Dedifferentiated amniotic fluid mesenchymal stem cell (primary cell): Measurements from ENCODE around the gene PTPRF.
"Not testable (repeated sequence)": the region's sequence is repeated elsewhere in the genome, so short reads cannot be mapped to it uniquely, and the experiment has no call there.

Experiments
- DNase-seq: peaks from one replicate; pipeline ENCODE4 v3.0.0-alpha.2; 2016; ENCODE audit errors: extremely low spot score

The PTPRF gene

DNA sequence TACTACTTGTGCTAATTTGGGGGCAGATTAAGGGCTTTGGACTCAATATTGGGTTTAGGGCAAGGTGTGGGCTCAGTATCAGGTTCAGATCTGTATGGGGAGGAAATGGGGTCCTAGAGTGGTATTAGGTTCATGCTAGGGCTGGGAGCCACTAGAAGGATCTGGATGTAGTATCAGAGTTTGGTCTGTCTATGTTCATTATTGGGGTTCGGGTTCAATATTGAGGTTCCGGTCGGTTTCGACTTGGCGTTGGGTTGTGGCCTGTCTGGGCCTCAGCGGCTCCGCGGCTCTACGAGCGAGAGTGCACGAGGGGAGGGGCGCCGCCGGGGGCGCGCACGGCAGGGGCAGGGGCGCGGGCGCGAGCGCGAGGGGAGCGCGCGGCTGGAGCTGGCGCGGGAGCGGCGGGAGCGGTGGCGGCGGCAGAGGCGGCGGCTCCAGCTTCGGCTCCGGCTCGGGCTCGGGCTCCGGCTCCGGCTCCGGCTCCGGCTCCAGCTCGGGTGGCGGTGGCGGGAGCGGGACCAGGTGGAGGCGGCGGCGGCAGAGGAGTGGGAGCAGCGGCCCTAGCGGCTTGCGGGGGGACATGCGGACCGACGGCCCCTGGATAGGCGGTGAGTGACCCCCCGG lies at the start of gene PTPRF:
TSS of gene PTPRF (plus strand) at position 401 of the 624 bp plus-strand sequence. CDS start 14,193 bp downstream, outside the sequence.
- peak; percentile 51 for DNase-seq

DNA sequence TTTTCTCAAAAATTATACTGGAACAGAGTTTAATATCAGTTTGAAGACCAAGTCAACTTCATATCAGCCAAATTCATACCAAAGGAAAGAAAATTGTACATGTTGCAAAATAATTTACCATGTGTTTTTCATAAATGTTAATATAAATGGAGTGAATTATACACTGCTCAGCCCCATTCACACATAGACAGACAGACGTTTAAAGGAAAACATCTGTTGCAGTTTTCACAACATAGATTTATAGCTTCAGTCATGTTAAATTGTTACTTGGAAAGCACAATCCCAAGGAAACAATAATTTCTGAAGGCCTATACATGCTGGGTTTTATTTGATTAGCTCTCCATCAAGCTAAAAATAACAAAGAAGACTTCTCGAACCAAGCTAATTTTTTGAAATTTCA lies 49.2 kb upstream of the PTPRF start:
- no peak for DNase-seq

DNA sequence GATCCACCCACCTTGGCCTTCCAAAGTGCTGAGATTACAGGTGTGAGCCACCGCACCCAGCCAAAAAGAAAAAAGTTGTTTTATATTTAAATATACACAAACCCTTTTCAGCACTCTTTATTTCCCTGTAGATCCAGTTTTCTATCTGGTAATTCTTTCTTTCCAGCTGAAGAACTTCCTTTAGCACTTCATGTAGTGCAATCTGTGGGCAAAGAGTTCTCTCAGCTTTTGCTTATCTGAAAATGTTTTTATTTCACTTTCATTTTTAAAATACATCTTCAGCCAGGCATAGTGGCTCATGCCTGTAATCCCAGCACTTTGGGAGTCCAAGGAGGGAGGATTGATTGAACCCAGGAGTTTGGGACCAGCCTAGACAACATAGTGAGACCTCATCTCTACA lies 48.5 kb upstream of the PTPRF start:
- no peak for DNase-seq

GRCh38 chr1:43484367-43484766 lies 46.3 kb upstream of the PTPRF start:
- DNase-seq = no peak

DNA sequence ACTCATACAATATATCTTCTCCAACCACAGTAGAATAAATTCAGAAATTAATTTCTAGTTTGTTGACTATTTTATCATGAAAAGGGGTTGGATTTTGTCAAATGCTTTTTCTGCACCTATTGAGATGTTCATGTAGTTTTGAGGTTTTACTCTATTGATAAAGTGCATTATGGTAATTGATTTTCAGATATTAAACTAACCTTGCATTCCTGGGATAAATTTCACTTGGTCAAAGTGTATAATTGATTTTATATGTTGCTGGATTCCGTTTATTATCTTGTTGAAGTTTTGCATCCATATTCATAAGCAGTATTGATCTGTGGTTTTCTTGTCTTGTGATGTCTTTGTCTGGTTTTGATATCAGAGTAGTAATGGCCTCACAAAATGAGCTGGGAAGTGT lies 42.5 kb upstream of the PTPRF start:
- no peak for DNase-seq

DNA sequence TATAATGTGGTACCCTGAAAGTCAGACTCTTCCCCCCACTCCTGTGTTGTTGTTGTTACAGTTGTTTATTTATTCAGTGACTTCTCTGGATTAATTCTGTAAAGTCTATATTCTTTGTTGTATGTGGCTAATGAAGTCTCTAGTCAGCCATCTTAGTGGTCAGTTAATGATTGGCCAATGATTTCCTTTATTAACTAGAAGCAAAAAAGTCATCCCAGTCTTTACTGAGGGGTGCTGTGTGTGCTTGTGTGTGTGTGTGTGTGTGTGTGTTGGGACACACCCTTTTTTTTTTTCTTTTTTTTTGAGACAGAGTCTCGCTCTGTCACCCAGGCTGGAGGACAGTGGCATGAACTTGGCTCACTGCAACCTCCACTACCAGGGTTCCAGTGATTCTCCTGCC lies 39.6 kb upstream of the PTPRF start:
- DNase-seq = no peak

DNA sequence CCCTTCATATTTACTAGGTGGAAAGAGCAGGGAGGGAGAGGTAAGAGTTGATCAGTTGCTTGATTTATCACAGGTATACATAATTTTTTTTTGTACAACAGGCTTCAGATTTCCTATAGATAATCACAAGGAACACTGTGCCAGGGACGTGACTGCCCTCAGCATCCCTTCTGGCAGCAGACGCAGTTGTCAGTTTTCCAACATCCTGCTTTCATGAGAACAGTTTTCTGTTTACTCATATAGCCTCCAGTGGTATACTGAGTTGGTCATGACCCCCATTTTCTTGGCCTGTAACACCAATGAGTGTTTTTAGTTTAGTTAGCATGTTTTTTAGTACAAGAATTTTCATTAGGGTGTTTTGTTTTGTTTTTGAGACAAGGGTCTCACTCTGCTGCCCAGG lies 37.9 kb upstream of the PTPRF start:
- DNase-seq = peak; percentile 23

DNA sequence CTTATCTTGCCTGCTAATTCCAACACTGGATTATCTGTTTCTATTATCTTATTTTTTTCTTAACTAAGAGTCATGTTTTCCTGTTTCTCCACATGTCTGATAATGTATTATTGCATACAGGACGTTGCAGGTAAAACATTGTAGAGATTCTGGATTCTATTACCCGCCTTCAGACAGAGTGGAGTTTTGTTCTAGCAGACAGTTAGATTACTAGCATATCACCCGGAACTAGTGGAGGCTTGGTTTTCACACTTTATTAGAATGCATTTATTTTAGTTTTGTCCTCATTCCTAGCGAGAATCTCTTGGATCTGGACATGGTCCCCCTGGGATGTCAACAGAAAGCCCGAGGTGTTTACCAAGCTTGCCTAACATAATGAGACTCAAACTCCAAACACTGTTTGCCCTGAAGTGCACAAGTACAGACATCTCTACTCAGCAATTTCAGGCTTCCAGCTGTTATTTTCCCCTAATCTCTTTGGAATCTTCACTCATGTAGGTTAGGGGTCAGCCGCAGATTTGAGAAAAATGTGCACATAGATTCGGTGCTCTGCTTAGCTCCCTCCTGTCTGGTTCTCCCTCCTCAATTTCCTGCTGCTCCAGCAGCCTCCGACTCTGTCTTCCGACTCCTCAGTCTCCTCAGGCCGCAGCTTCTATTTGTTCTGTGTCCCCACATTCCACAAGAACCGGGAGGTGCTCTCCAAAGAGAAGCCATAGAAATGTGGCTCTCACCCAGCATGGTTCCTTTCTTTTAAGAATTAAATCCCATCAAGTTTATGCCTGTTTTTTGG lies 36.8 kb upstream of the PTPRF start:
- no peak for DNase-seq

DNA sequence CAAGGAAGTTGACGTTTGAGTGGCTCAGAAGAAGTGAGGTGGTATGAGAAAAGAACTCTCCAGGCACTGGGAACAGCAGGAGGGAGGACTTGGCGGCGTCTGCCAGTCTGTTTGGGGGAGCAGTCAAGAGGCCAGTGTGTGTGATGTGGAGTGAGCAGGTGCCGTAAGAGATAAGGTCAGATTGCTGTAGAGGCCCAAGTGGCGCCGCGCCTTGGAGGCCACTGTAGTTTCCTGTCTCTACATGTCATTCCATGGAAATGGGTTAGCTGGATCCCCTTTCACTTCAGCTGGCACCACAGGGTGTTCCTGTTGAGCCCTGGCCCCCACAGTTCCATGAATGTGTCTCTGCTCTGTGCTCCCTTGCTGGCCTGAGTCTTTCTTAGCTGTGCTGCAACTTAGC lies 35.5 kb upstream of the PTPRF start:
- DNase-seq = no peak

DNA sequence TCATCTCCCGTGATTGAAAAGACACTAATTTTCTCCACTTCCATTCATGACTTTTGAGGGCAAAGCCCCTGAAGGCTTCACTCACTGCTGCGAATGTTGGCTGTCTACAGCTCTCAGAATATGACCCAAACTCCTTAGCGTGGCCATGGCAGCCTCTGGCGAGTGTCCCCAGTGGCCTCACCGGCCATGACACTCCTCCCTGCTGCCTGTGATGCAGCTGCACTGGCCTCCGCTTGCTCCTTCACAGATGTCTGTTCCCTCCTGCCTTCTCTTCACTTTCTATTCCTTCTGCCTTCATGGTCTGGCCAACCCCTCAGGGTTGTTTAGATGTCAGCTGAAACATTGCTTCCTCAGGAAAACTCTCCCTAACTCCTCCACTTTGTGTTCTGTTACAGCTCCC lies 30.8 kb upstream of the PTPRF start:
- DNase-seq = no peak

DNA sequence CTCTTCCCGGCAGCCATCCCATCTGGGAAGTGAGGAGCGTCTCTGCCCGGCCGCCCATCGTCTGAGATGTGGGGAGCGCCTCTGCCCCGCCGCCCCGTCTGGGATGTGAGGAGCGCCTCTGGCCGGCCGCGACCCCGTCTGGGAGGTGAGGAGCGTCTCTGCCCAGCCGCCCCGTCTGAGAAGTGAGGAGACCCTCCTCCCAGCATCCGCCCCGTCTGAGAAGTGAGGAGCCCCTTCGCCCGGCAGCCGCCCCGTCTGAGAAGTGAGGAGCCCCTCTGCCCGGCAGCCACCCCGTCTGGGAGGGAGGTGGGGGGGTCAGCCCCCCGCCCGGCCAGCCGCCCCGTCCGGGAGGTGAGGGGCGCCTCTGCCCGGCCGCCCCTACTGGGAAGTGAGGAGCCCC lies 28.9 kb upstream of the PTPRF start:
- DNase-seq = not testable (repeated sequence)

DNA sequence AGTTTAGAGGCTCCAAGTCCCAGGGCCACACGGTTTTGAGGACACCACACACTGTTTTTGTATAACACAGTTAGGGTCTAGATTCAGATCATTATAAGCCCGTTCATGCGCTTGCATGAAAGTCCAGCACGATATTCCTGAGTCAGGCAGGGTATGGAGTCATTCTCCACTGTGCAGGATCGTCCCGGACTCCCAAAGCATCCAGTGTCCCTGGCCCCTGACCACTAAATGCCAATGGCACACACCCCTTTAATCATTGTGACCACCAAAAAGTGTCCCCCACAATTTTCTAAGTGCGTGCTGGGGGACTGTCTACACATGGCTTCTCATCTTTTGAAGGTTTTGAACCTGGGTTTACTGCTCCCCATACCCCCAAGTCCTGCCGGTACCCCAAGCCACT lies 27.1 kb upstream of the PTPRF start:
- no peak for DNase-seq

- no peak for DNase-seq
Measured at GRCh38 chr1:43505077-43505780, 25.5 kb upstream of the PTPRF start.

DNA sequence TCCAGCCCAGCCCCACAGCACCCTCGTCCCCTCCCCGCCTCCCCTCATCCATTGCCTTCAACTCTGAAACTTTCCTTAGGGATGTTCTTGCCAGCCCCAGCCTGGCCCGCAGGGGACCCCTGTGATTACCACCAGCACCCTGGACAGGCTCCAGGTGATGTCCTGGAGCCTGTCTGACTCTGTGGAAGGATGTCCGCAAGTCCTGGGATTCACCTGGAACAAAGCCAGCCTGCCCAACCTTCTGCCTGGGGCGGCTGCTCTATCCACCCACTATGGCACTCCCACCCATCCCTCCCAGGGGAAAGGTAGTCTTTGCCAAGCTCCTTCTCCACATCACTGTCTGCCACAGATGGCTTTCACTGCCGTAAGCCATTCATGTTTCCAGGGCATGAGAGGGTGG lies 24.4 kb upstream of the PTPRF start:
- no peak for DNase-seq

DNA sequence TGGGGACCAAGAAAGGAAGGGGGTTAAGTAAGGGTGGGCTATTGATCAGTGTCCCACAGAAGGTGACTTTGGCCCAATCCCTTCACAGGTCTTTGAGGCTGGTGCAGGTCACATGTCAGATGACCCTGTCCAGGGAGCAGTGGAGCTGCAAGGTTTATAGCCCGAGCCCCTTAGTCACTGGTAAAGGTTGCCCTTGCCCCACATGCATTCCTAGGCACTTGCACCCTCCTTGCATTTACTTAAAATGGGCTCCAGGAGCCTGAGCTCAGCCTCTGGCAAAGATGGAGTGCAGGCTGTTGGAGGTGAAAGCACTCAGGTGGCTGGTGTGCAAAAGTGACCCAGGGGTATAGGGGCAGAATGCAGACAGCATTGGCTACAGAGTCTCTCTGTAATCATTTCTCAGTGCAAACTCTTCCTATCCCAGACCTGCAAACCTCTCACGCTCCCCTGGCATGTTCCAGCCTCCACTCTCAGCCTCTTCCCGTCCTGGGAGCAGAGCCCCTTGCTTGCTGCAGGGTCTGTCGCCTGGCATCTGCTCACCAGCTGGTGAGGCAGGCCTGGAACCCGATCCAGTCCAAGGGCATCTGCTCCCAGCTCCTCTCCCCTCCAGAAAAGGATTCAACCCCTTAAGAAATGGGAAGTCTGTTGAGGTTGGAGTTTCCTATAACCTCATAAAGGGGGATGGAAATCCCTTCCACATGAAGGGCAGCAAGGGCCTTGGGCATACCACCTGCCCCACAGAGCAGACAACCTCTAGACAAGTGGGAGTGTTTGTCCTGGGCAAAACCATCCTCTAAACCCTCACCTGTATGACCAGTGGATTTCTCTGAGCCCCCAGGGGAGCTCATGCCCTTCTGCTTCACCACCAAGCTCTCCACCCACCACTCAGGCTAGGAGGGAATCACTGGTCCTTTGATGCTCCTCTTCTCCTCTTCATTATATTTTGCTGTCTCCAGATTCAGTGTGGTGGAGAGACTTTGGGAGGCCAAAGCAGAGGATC lies 23.1 kb upstream of the PTPRF start:
- DNase-seq = no peak

- no peak for DNase-seq
Measured at GRCh38 chr1:43509007-43509739, 21.5 kb upstream of the PTPRF start.

GRCh38 chr1:43509740-43510375 lies 20.8 kb upstream of the PTPRF start:
- DNase-seq = no peak

DNA sequence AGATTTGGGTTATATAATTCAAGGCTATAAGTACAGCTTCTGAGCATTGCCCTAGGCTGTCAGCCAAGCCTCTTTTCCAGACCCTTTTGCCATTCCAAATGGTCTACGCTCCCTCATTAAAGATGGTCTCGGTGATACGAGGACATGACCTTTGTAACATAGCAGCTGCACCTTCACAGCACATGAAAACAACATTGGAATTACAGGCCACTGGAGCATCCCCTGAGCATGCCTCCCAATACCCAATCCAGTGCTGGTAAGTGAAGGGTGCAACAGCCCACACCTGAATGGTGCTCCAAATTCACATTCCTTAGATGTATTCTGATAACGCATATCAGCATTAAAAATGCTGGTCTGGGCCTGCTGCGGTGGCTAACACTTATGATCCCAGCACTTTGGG lies 20.1 kb upstream of the PTPRF start:
- no peak for DNase-seq

DNA sequence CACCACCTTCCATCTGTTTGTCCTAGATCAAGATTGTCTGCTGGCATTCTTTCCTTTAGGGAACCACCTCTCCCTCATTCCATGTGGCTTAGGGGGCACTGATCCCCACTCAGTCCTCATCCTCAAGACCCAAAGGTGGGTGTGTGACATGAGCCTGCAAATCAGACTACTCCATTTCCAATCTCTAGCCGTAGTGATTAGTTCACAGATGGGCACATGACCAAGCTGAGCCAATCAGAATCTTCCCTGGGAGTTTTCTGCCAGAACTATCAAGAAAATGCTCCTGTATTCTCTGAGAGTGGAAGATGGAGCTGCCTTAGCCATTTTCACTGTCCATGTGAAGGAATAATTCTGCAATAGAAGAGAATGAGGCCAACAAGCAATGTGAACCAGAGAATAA lies 19.3 kb upstream of the PTPRF start:
- DNase-seq = no peak

DNA sequence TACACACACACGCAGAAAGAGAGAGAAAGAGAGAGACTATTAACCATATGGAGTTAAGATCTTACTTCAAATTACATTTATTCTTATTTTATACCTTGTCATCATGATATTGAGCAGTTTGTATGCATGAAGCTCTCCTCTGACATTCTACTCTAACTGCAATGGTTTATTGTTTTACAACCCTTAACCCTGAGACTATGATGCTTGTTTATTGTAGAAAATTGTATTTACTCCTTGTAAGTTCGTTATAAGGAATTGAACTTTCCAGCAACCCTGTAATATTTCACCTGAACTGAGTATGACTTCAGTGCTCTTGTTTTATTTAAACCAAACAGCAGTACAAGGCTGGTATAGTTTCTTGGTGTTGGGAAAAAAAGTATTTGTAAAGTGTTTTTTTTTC lies 18.6 kb upstream of the PTPRF start:
- DNase-seq = no peak

DNA sequence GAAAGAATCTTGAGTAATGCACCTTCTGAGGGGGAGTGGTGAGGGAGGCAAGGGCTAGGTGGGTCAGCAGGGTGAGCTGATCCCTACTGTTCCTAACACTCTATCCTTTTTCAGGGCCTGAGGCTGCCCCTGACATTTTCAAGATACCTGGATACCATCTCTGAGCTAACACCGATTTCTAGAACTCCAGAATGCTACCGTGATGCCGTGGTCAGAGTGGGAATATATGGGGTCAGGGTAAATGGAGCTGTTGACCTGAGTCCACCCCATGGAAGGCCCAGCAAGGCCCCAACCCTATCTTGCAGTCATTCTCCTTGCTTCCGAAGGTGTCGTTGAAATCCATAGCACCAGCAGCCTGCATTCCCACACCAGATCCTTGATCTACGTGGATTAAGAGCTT lies 18.0 kb upstream of the PTPRF start:
- no peak for DNase-seq
